A673 (cell line): ENCODE data around the gene TBRG1. TPM values are rescaled to one million over a fixed set of nuclear protein-coding genes. Genes with fewer than 3 reads are reported as not detected.

Experiments
- BruUV-seq: library from RNA; stranded (reverse); fragments of 400-500 nt; replicated peaks from 2 replicates; lab custom pipeline; 2021; lab: Mats Ljungman, UMichigan
- CTCF ChIA-PET: fragments of 300-600 bp; sonication (Branson Sonifier 250); formaldehyde crosslinking; loops from one replicate; lab custom pipeline; 2022; ENCODE audit warnings: antibody characterized with exemption; lab: Charles Lee
- POLR2A ChIA-PET: fragments of 300-600 bp; sonication (Branson Sonifier 250); formaldehyde crosslinking; loops from one replicate; lab custom pipeline; 2022; ENCODE audit warnings: antibody characterized with exemption; ENCODE audit not compliant: low non-redundant PET; lab: Charles Lee
- DNase-seq: peaks from one replicate; pipeline ENCODE4 v3.0.0-alpha.2; 2015; ENCODE audit warnings: low spot score
- H3K27ac ChIP-seq: fragments of 200-600 bp; sonication (generic); 2 replicates; pipeline ENCODE4 v1.5.1; 2016; ENCODE audit warnings: mixed run types, low read depth, mild to moderate bottlenecking, mixed read lengths, antibody characterized with exemption, low read length; ENCODE audit not compliant: poor library complexity, severe bottlenecking
- H3K27me3 ChIP-seq: fragments of 200-600 bp; sonication (generic); replicated peaks from 2 replicates; pipeline ENCODE4 v1.6.1; 2017; ENCODE audit warnings: mixed run types, low read depth, mild to moderate bottlenecking, mixed read lengths, antibody characterized with exemption, low read length; ENCODE audit not compliant: insufficient read depth, poor library complexity
- H3K36me3 ChIP-seq: fragments of 200-600 bp; sonication (generic); 2 replicates; pipeline ENCODE4 v1.6.1; 2016; ENCODE audit warnings: mixed run types, mild to moderate bottlenecking, mixed read lengths, antibody characterized with exemption, low read length; ENCODE audit not compliant: insufficient read depth, poor library complexity, severe bottlenecking
- H3K4me1 ChIP-seq: fragments of 200-600 bp; sonication (generic); 2 replicates; pipeline ENCODE4 v1.6.1; 2017; ENCODE audit warnings: mixed run types, mild to moderate bottlenecking, mixed read lengths, antibody characterized with exemption, low read length; ENCODE audit not compliant: insufficient read depth, poor library complexity, severe bottlenecking
- H3K4me3 ChIP-seq: fragments of 200-600 bp; sonication (generic); 2 replicates; pipeline ENCODE4 v1.5.1; 2016; ENCODE audit warnings: low read depth, mixed run types, mild to moderate bottlenecking, mixed read lengths, low read length; ENCODE audit not compliant: poor library complexity, severe bottlenecking
- H3K9me3 ChIP-seq: fragments of 200-600 bp; sonication (generic); 2 replicates; pipeline ENCODE4 v1.6.1; 2016; ENCODE audit warnings: mixed run types, low read depth, mild to moderate bottlenecking, mixed read lengths, antibody characterized with exemption, low read length; ENCODE audit not compliant: poor library complexity, severe bottlenecking
- EZH2 ChIP-seq: fragments of 200-600 bp; sonication (generic); IDR thresholded peaks from 2 replicates; pipeline ENCODE4 v1.6.1; 2017; ENCODE audit warnings: borderline replicate concordance, low read depth, mild to moderate bottlenecking, mixed read lengths, antibody characterized with exemption, low read length; ENCODE audit not compliant: poor library complexity, severe bottlenecking
- intact Hi-C: fragments of 100-400 bp; cut with micrococcal nuclease; formaldehyde crosslinking; loops from one replicate; pipeline ENCODE4 v1.10.0; 2022; ENCODE audit not compliant: unreplicated experiment
- total RNA-seq: library from RNA; stranded (reverse); gene quantifications from 2 replicates; pipeline ENCODE4 v1.2.3, GENCODE V29; 2021
- TF ChIP-seq, protein P1 (sequence below): fragments of 300-800, 200-600 bp; sonication (generic); conservative IDR thresholded peaks from 2 replicates; pipeline ENCODE4 v1.5.1; 2017; ENCODE audit warnings: low read depth, mild to moderate bottlenecking, antibody characterized with exemption, low read length, moderate library complexity, mixed read lengths

TBRG1 gene
- total RNA-seq, 1 experiment from 2014 or later, result 44.4 TPM

DNA sequence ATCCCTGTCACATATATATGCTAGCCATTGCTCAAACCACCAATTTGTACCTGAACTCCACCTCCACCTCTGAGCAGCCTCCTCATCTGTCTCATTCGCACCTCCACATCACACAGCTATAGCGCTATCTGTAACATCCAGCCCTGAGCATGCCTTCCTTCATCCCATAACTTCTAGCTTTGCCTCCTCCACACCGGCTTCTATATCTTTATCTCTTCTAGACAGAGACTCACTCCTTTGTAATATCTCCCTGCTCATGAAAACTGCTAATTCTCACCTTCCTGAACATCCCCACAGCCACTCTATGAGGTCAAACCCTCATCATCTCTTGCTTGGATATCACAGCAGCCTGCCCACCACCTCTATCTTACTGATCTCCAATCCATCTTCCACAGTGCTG is 44.9 kb downstream of the TBRG1 start:
- CTCF ChIA-PET, result no interaction called here
- POLR2A ChIA-PET, result no interaction called here
- no peaks in the 10 kb centered on the region for H3K9me3 ChIP-seq

DNA sequence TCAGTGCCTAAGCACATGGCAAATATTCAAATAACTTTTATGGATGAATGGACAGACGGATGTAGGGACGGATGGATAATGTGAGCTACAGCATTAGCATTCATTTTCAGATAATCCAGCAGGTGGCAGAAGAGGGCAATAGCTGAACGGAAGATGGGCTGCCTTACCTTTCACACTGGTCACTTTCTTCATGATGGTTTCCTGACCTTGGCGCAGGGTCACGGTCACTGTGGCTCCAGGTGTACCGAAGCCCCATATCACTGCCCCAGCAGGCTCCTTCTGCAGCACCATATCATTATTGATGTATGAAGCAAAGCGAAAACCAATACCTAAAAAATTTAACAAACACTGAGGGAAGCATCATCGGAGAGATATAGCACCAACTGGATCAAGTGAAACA is 46.5 kb downstream of the TBRG1 start:
- Histone ChIP-seq H3K4me3 (no peak overlapping the region), H3K4me1 (no peaks in the 10 kb centered on the region), H3K36me3 (no peaks in the 10 kb centered on the region), H3K9me3 (no peaks in the 10 kb centered on the region), H3K27ac (no peak overlapping the region), H3K27me3 (no peaks in the 10 kb centered on the region)
- ChIA-PET CTCF (interaction anchor here (0.6 to 2.0 kb wide), 12 partner anchors 29 to 207 kb away, joined by 3 to 21 read pairs (median 6); partner anchors contain the start of genes ESAM, ROBO3 and VSIG2), POLR2A (no interaction called here)
- TF ChIP-seq EZH2, result no peak
- TF ChIP-seq, protein P1, sequence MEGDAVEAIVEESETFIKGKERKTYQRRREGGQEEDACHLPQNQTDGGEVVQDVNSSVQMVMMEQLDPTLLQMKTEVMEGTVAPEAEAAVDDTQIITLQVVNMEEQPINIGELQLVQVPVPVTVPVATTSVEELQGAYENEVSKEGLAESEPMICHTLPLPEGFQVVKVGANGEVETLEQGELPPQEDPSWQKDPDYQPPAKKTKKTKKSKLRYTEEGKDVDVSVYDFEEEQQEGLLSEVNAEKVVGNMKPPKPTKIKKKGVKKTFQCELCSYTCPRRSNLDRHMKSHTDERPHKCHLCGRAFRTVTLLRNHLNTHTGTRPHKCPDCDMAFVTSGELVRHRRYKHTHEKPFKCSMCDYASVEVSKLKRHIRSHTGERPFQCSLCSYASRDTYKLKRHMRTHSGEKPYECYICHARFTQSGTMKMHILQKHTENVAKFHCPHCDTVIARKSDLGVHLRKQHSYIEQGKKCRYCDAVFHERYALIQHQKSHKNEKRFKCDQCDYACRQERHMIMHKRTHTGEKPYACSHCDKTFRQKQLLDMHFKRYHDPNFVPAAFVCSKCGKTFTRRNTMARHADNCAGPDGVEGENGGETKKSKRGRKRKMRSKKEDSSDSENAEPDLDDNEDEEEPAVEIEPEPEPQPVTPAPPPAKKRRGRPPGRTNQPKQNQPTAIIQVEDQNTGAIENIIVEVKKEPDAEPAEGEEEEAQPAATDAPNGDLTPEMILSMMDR, result peak; percentile 81
- BruUV-seq, result no TSS peak
- peak; percentile 46 for DNase-seq
- intact Hi-C loops, result loop anchor here (1.0 to 2.0 kb wide), 3 partner anchors 94 to 198 kb away; no protein-coding TSS in a partner anchor

More for the DNA sequence above, 44.9 kb downstream of the TBRG1 start:
- TF ChIP-seq, protein P1, result no peak
- no peak for TF ChIP-seq EZH2
- no peak for DNase-seq
- Histone ChIP-seq H3K4me1 (no peaks in the 10 kb centered on the region), H3K4me3 (no peak overlapping the region), H3K27me3 (no peaks in the 10 kb centered on the region), H3K27ac (no peak overlapping the region), H3K36me3 (no peaks in the 10 kb centered on the region)
- intact Hi-C loops, result no loop called here
- no TSS peak for BruUV-seq

DNA sequence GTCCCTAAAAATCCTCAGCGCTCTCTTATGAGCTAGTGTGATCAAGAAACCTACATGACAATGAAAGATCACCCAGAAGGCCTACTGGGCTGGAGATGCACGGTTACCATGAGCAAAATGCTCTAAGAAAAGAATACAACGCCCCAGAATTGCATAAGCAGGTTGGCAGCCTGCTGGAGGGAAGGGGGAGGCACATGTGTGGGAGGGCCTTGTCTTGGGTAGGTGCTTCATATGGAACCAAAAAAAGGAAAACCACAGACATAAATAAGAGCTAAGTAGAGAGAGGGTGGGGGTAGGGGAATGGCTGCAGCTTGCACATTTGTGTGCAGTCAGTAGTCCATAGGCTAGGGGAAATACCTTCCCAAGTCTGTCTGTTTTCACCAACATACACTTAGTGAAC is 48.1 kb downstream of the TBRG1 start:
- no peak for TF ChIP-seq EZH2
- TF ChIP-seq, protein P1, result no peak
- Histone ChIP-seq H3K4me1 (peaks cover 5% of the 10 kb centered on the region), H3K9me3 (no peaks in the 10 kb centered on the region), H3K27me3 (no peaks in the 10 kb centered on the region), H3K27ac (no peak overlapping the region), H3K4me3 (no peak overlapping the region), H3K36me3 (no peaks in the 10 kb centered on the region)
- DNase-seq, result peak; percentile 31
- BruUV-seq, result no TSS peak
- intact Hi-C loops, result no loop called here
- CTCF ChIA-PET, result interaction anchor here (0.6 to 2.0 kb wide), 4 partner anchors 123 to 202 kb away, joined by 3 to 16 read pairs (median 3); no protein-coding TSS in a partner anchor
- POLR2A ChIA-PET, result no interaction called here
